ENCODE data around the gene SMYD3.

DNA sequence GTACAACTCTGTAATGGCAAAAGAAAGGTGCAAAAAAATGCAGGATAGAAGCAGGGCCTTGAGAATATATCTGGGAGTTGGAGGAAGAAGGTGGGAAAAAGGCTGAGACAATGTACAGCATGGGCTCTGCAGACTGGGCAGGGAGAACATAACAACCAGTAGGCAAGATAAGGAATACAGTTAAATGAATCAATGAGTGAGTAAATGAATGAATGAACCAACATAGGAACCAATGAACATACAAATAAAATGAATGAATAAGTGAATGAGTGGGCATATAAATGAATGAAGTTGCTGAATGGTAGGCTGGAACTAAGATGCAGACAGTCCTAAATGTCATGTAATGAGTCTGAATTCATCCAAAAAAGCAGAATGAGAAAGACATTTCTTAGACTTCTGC lies 370.6 kb downstream of the SMYD3 start:
- TF ChIP-seq EZH2 (IDR thresholded peaks at IDR 0.05; ENCODE audit: insufficient read depth, low read length) (no peak), CTCF (IDR thresholded peaks at IDR 0.05; ENCODE audit: insufficient read depth, low read depth, low read length) (no peak)

Measured in astrocyte (in vitro differentiated cells and primary cell).